Uterus (tissue), 2 donors: ENCODE data around the gene C1QL2.

Experiments used
- CTCF ChIP-seq, 4 experiments: fragments of 200-600 bp in 2 of 4; fragments of 450-650 bp in 2 of 4; sonication (generic) in 2 of 4; IDR thresholded peaks; one replicate each; pipeline ENCODE4 v1.5.1; 2016 to 2019; ENCODE audit warnings: antibody characterized with exemption in 4 of 4, mild to moderate bottlenecking in 2 of 4, moderate library complexity in 1 of 4
- POLR2A ChIP-seq, 2 donors: fragments of 450-650 bp; IDR thresholded peaks; one replicate each; pipeline ENCODE4 v1.6.1; 2016; ENCODE audit warnings: antibody characterized with exemption in 2 of 2, mild to moderate bottlenecking in 1 of 2, moderate library complexity in 1 of 2

GRCh38 chr2:119170504-119170903 is 12.0 kb upstream of the C1QL2 start:
- TF ChIP-seq CTCF (IDR thresholded peaks at IDR 0.05) (no peak), POLR2A (IDR thresholded peaks at IDR 0.05) (no peak)
